ENCODE data around the gene GOLGA8M.
"Not testable (repeated sequence)": the region's sequence is repeated elsewhere in the genome, so short reads cannot be mapped to it uniquely, and the experiment has no call there.

Gene GOLGA8M

GRCh38 chr15:28655329-28656017, 56.7 kb downstream of the GOLGA8M start:
- not testable (repeated sequence) for DNase-seq

GRCh38 chr15:28654194-28654593, 58.0 kb downstream of the GOLGA8M start:
- DNase-seq, result not testable (repeated sequence)

- DNase-seq, result not testable (repeated sequence)
Measured at GRCh38 chr15:28652538-28652937, 59.7 kb downstream of the GOLGA8M start.

Data from NCI-H146 (cell line).